Fibroblast of gingiva (primary cell): ENCODE measurements around the gene TRMT13.
A peak's percentile ranks its signal among the peaks of the same experiment; 100 is the strongest.

Source experiments
- DNase-seq: peaks from one replicate; pipeline ENCODE4 v3.0.0-alpha.2; 2011; ENCODE audit warnings: low read depth

Gene TRMT13

GRCh38 chr1:100132566-100133477 is at the start of gene TRMT13, which contains the start of gene SASS6:
TRMT13 (plus strand) TSS chr1:100133163; CDS start chr1:100133169, 6 bp downstream.
SASS6 (minus strand) TSS chr1:100132930; CDS start chr1:100132814, 116 bp downstream.
- DNase-seq, result peak; percentile 98

GRCh38 chr1:100087396-100087795 is 45.6 kb upstream of the TRMT13 start:
- no peak for DNase-seq

GRCh38 chr1:100089082-100089481 is 43.9 kb upstream of the TRMT13 start:
- DNase-seq, result no peak

- no peak for DNase-seq
These were observed 42.5 kb upstream of the TRMT13 start for GRCh38 chr1:100090471-100090870.

GRCh38 chr1:100100202-100100601 is 32.8 kb upstream of the TRMT13 start:
- DNase-seq, result no peak

GRCh38 chr1:100101564-100101963 is 31.4 kb upstream of the TRMT13 start:
- DNase-seq, result no peak

GRCh38 chr1:100107696-100108095 is 25.3 kb upstream of the TRMT13 start:
- no peak for DNase-seq

GRCh38 chr1:100109554-100110066 is 23.4 kb upstream of the TRMT13 start:
- no peak for DNase-seq

- no peak for DNase-seq
These were observed 17.4 kb upstream of the TRMT13 start for GRCh38 chr1:100115524-100115923.

GRCh38 chr1:100122177-100122576 is 10.8 kb upstream of the TRMT13 start:
- peak; percentile 18 for DNase-seq

- no peak for DNase-seq
These were observed 5.7 kb upstream of the TRMT13 start for GRCh38 chr1:100127226-100127625.

- peak; percentile 42 for DNase-seq
These were observed 2.3 kb upstream of the TRMT13 start for GRCh38 chr1:100130552-100131077.

- DNase-seq, result no peak
These were observed 1.3 kb upstream of the TRMT13 start for GRCh38 chr1:100131623-100132022.

GRCh38 chr1:100134872-100135271 is 1.9 kb downstream of the TRMT13 start:
- peak; percentile 1 for DNase-seq

- no peak for DNase-seq
These were observed 4.6 kb downstream of the TRMT13 start for GRCh38 chr1:100137602-100138001.

GRCh38 chr1:100141192-100141591 is 8.2 kb downstream of the TRMT13 start:
- no peak for DNase-seq

- no peak for DNase-seq
These were observed 9.4 kb downstream of the TRMT13 start for GRCh38 chr1:100142343-100142742.

- DNase-seq, result no peak
These were observed 12.2 kb downstream of the TRMT13 start for GRCh38 chr1:100145116-100145515.

- no peak for DNase-seq
These were observed 14.0 kb downstream of the TRMT13 start for GRCh38 chr1:100146958-100147357.

GRCh38 chr1:100147875-100148274 is 14.9 kb downstream of the TRMT13 start:
- no peak for DNase-seq

GRCh38 chr1:100151679-100152078 is 18.7 kb downstream of the TRMT13 start:
- DNase-seq, result no peak

GRCh38 chr1:100152271-100152670 is 19.3 kb downstream of the TRMT13 start:
- no peak for DNase-seq

GRCh38 chr1:100162881-100163280 is 29.9 kb downstream of the TRMT13 start:
- DNase-seq, result no peak
